ENCODE results near the gene VANGL2.

VANGL2 gene

GRCh38 chr1:160451859-160452232 is 51.5 kb downstream of the VANGL2 start:
- TF ChIP-seq CTCF (IDR thresholded peaks at IDR 0.05; ENCODE audit: low read depth, low read length): no peak
- no peak overlapping the region for H3K4me3 ChIP-seq (replicated peaks in 1 of 2; ENCODE audit: low read depth in 2 of 2, low read length in 2 of 2)
- DNase-seq (ENCODE audit: low read depth in 2 of 2): no peak

- no peak overlapping the region for H3K4me3 ChIP-seq (replicated peaks in 1 of 2; ENCODE audit: low read depth in 2 of 2, low read length in 2 of 2)
- no peak for DNase-seq (ENCODE audit: low read depth in 2 of 2)
- TF ChIP-seq CTCF (IDR thresholded peaks at IDR 0.05; ENCODE audit: low read depth, low read length): no peak
Measured at GRCh38 chr1:160453443-160453842, 53.1 kb downstream of the VANGL2 start.

- TF ChIP-seq CTCF (IDR thresholded peaks at IDR 0.05; ENCODE audit: low read depth, low read length): no peak
- no peak overlapping the region for H3K4me3 ChIP-seq (replicated peaks in 1 of 2; ENCODE audit: low read depth in 2 of 2, low read length in 2 of 2)
- DNase-seq (ENCODE audit: low read depth in 2 of 2): no peak
Measured at GRCh38 chr1:160454371-160455152, 54.2 kb downstream of the VANGL2 start.

GRCh38 chr1:160455153-160455517 is 54.8 kb downstream of the VANGL2 start:
- H3K4me3 ChIP-seq (replicated peaks in 1 of 2; ENCODE audit: low read depth in 2 of 2, low read length in 2 of 2): no peak overlapping the region
- no peak for DNase-seq (ENCODE audit: low read depth in 2 of 2)
- TF ChIP-seq CTCF (IDR thresholded peaks at IDR 0.05; ENCODE audit: low read depth, low read length): no peak

- no peak for DNase-seq (ENCODE audit: low read depth in 2 of 2)
- H3K4me3 ChIP-seq (replicated peaks in 1 of 2; ENCODE audit: low read depth in 2 of 2, low read length in 2 of 2): no peak overlapping the region
- TF ChIP-seq CTCF (IDR thresholded peaks at IDR 0.05; ENCODE audit: low read depth, low read length): no peak
Measured at GRCh38 chr1:160459056-160459455, 58.7 kb downstream of the VANGL2 start.

- no peak for DNase-seq (ENCODE audit: low read depth in 2 of 2)
- no peak for TF ChIP-seq CTCF (IDR thresholded peaks at IDR 0.05; ENCODE audit: low read depth, low read length)
Measured at GRCh38 chr1:160459687-160460086, 59.3 kb downstream of the VANGL2 start.

GRCh38 chr1:160460214-160460642 is 59.9 kb downstream of the VANGL2 start:
- no peak overlapping the region for H3K4me3 ChIP-seq (replicated peaks in 1 of 2; ENCODE audit: low read depth in 2 of 2, low read length in 2 of 2)
- no peak for TF ChIP-seq CTCF (IDR thresholded peaks at IDR 0.05; ENCODE audit: low read depth, low read length)
- DNase-seq (ENCODE audit: low read depth in 2 of 2): no peak

More at GRCh38 chr1:160459687-160460086, 59.3 kb downstream of the VANGL2 start:
- H3K4me3 ChIP-seq (replicated peaks in 1 of 2; ENCODE audit: low read depth in 2 of 2, low read length in 2 of 2): no peak overlapping the region

All from cardiac fibroblast (primary cell).